Measurements from ENCODE around the gene HMGCL. TPM values are rescaled to one million over a fixed set of nuclear protein-coding genes. Genes with fewer than 3 reads are reported as not detected.
A peak's percentile ranks its signal among the peaks of the same experiment; 100 is the strongest.

Gene HMGCL
- total and polyA plus RNA-seq, 2 of the 13 experiments (the other 11 are each of a cell fraction or from before 2014, with no cell fraction given) = 21.3 to 41.4 TPM

DNA sequence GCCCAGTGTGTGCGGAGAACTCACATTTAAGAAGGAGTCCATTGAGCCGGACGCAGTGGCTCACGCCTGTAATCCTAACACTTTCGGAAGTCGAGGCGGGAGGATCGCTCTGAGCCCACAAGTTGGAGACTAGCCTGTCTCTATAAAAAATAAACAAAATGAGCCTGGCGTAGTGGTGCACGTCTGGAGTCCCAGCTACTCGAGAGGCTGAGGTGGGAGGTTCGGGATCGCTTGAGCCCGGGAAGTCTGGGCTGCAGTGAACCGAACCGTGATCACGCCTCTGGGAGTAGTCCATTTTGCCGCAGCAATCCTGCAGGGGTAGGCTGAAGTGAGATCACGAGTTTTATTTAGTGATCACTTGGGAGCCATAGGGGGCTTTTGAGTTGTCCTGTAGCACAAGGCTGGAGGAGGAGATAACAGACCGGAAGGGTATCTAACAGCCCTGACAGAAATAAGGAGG is 43.4 kb upstream of the HMGCL start:
- no peak for FAIRE-seq
- DNase-seq (ENCODE audit: low spot score) = peak; percentile 22
- Histone ChIP-seq H2AFZ (ENCODE audit: low read length) (peak overlapping the region; percentile 98), H3K4me2 (ENCODE audit: low read depth, low read length) (peak overlapping the region; percentile 86), H3K79me2 (ENCODE audit: insufficient read depth, low read length) (peaks cover 3% of the 10 kb centered on the region), H4K20me1 (ENCODE audit: insufficient read depth, low read length) (no peaks in the 10 kb centered on the region), H3K36me3 (replicated peaks in 1 of 2; ENCODE audit: control insufficient read depth in 1 of 2, insufficient read depth in 2 of 2, low read length in 2 of 2) (0 out of 5 replicates have a peak, but pooled peaks cover 0 to 4% of the 10 kb centered on the region in 2 experiments), H3K27me3 (ENCODE audit: control insufficient read depth in 1 of 2, insufficient read depth in 2 of 2, low read length in 2 of 2) (no peaks in the 10 kb centered on the region; a peak in 2 of 5 replicates), H3K9ac (ENCODE audit: insufficient read depth, low read depth, low read length) (peak overlapping the region; percentile 65), H3K9me3 (ENCODE audit: low read length) (no peaks in the 10 kb centered on the region), H3K27ac (ENCODE audit: extremely low read length, insufficient read depth, low read length) (peak overlapping the region; percentile 37), H3K4me3 (replicated peaks in 1 of 3; ENCODE audit: insufficient read depth in 1 of 3, low read depth in 2 of 3, low read length in 3 of 3) (peak overlapping the region; percentile 67 to 81 (median 81)), H3K4me1 (ENCODE audit: insufficient read depth, low read length) (peaks cover 33% of the 10 kb centered on the region)
- ChIA-PET CTCF (ENCODE audit: low intra/inter-chr PET ratio, low total read pairs) (interaction anchor here (0.7 to 2.2 kb wide), 5 partner anchors 44 to 65 kb away, joined by 3 to 15 read pairs (median 3); partner anchors contain the start of gene HMGCL), POLR2A (interaction anchor here (1.4 to 2.3 kb wide), 3 partner anchors 58 to 91 kb away, joined by 6 to 11 read pairs (median 7); partner anchors contain the start of genes GALE and PITHD1)
- no TSS peak for BruUV-seq (replicated peaks)
- in situ Hi-C loops (cut with HindIII; ENCODE audit: extremely low pct_ligation_motif_present, low pct_unique_long_range_greater_than_20kb) = loop anchor here (5.0 kb wide), 1 partner anchor 61 kb away; no protein-coding TSS in a partner anchor
- ATAC-seq = peak; percentile 68
- WGBS (ENCODE audit: low lambda C conversion rate) = 2% methylated on average over 20 of the region's 20 CpGs
- intact Hi-C loops (cut with micrococcal nuclease; ENCODE audit: unreplicated experiment) = loop anchor here (5.0 to 10.0 kb wide), 2 partner anchors 66 to 94 kb away; partner anchors contain the start of genes GALE and PITHD1
- TF ChIP-seq, protein P1, sequence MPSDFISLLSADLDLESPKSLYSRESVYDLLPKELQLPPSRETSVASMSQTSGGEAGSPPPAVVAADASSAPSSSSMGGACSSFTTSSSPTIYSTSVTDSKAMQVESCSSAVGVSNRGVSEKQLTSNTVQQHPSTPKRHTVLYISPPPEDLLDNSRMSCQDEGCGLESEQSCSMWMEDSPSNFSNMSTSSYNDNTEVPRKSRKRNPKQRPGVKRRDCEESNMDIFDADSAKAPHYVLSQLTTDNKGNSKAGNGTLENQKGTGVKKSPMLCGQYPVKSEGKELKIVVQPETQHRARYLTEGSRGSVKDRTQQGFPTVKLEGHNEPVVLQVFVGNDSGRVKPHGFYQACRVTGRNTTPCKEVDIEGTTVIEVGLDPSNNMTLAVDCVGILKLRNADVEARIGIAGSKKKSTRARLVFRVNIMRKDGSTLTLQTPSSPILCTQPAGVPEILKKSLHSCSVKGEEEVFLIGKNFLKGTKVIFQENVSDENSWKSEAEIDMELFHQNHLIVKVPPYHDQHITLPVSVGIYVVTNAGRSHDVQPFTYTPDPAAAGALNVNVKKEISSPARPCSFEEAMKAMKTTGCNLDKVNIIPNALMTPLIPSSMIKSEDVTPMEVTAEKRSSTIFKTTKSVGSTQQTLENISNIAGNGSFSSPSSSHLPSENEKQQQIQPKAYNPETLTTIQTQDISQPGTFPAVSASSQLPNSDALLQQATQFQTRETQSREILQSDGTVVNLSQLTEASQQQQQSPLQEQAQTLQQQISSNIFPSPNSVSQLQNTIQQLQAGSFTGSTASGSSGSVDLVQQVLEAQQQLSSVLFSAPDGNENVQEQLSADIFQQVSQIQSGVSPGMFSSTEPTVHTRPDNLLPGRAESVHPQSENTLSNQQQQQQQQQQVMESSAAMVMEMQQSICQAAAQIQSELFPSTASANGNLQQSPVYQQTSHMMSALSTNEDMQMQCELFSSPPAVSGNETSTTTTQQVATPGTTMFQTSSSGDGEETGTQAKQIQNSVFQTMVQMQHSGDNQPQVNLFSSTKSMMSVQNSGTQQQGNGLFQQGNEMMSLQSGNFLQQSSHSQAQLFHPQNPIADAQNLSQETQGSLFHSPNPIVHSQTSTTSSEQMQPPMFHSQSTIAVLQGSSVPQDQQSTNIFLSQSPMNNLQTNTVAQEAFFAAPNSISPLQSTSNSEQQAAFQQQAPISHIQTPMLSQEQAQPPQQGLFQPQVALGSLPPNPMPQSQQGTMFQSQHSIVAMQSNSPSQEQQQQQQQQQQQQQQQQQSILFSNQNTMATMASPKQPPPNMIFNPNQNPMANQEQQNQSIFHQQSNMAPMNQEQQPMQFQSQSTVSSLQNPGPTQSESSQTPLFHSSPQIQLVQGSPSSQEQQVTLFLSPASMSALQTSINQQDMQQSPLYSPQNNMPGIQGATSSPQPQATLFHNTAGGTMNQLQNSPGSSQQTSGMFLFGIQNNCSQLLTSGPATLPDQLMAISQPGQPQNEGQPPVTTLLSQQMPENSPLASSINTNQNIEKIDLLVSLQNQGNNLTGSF (CRISPR knock-in tag; IDR thresholded peaks at IDR 0.05) = no peak
- TF ChIP-seq, protein P2, sequence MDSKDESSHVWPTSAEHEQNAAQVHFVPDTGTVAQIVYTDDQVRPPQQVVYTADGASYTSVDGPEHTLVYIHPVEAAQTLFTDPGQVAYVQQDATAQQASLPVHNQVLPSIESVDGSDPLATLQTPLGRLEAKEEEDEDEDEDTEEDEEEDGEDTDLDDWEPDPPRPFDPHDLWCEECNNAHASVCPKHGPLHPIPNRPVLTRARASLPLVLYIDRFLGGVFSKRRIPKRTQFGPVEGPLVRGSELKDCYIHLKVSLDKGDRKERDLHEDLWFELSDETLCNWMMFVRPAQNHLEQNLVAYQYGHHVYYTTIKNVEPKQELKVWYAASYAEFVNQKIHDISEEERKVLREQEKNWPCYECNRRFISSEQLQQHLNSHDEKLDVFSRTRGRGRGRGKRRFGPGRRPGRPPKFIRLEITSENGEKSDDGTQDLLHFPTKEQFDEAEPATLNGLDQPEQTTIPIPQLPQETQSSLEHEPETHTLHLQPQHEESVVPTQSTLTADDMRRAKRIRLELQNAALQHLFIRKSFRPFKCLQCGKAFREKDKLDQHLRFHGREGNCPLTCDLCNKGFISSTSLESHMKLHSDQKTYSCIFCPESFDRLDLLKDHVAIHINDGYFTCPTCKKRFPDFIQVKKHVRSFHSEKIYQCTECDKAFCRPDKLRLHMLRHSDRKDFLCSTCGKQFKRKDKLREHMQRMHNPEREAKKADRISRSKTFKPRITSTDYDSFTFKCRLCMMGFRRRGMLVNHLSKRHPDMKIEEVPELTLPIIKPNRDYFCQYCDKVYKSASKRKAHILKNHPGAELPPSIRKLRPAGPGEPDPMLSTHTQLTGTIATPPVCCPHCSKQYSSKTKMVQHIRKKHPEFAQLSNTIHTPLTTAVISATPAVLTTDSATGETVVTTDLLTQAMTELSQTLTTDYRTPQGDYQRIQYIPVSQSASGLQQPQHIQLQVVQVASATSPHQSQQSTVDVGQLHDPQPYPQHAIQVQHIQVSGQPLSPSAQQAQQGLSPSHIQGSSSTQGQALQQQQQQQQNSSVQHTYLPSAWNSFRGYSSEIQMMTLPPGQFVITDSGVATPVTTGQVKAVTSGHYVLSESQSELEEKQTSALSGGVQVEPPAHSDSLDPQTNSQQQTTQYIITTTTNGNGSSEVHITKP (CRISPR knock-in tag; IDR thresholded peaks at IDR 0.05; ENCODE audit: low read depth) = no peak
- TF ChIP-seq, protein P3, sequence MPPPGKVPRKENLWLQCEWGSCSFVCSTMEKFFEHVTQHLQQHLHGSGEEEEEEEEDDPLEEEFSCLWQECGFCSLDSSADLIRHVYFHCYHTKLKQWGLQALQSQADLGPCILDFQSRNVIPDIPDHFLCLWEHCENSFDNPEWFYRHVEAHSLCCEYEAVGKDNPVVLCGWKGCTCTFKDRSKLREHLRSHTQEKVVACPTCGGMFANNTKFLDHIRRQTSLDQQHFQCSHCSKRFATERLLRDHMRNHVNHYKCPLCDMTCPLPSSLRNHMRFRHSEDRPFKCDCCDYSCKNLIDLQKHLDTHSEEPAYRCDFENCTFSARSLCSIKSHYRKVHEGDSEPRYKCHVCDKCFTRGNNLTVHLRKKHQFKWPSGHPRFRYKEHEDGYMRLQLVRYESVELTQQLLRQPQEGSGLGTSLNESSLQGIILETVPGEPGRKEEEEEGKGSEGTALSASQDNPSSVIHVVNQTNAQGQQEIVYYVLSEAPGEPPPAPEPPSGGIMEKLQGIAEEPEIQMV (CRISPR knock-in tag; IDR thresholded peaks at IDR 0.05; ENCODE audit: low read depth) = no peak
- peak; percentile 22; the same call in 1 of the 2 replicates for TF ChIP-seq ZNF501 (CRISPR knock-in tag; IDR thresholded peaks at IDR 0.05)
- TF ChIP-seq TGIF2 (CRISPR knock-in tag; IDR thresholded peaks at IDR 0.05) = peak; percentile 7; the same call in 1 of the 2 replicates
- no peak for TF ChIP-seq PHF5A (CRISPR knock-in tag; IDR thresholded peaks at IDR 0.05; ENCODE audit: low read depth, unreplicated experiment)
- 0 out of 2 replicates have a peak, but pooled peaks have one; percentile 7 for TF ChIP-seq GATAD1 (CRISPR knock-in tag; IDR thresholded peaks at IDR 0.05)
- 0 out of 2 replicates have a peak, but pooled peaks have one; percentile 71 for TF ChIP-seq NFKBIZ (CRISPR knock-in tag; IDR thresholded peaks at IDR 0.05)
- TF ChIP-seq SETDB1 (CRISPR knock-in tag; IDR thresholded peaks at IDR 0.05; ENCODE audit: borderline replicate concordance) = 0 out of 2 replicates have a peak, but pooled peaks have one; percentile 59
- TF ChIP-seq MEF2D (CRISPR knock-in tag; IDR thresholded peaks at IDR 0.05) = no peak
- TF ChIP-seq, protein P4, sequence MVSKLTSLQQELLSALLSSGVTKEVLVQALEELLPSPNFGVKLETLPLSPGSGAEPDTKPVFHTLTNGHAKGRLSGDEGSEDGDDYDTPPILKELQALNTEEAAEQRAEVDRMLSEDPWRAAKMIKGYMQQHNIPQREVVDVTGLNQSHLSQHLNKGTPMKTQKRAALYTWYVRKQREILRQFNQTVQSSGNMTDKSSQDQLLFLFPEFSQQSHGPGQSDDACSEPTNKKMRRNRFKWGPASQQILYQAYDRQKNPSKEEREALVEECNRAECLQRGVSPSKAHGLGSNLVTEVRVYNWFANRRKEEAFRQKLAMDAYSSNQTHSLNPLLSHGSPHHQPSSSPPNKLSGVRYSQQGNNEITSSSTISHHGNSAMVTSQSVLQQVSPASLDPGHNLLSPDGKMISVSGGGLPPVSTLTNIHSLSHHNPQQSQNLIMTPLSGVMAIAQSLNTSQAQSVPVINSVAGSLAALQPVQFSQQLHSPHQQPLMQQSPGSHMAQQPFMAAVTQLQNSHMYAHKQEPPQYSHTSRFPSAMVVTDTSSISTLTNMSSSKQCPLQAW (CRISPR knock-in tag; IDR thresholded peaks at IDR 0.05) = 0 out of 2 replicates have a peak, but pooled peaks have one; percentile 4
